SK-N-SH treated with all-trans-retinoic acid at 6 μM for 48 hours (cell line): ENCODE results near the gene NTSR1.

Experiments
- ATAC-seq: fragments of 200-7000 bp; cut with Tn5 transposase; 3 replicates; pipeline ENCODE4 v1.9.1; 2020; ENCODE audit warnings: mild to moderate bottlenecking, moderate library complexity
- ARNTL ChIP-seq: fragments of 450-650 bp; formaldehyde crosslinking; IDR thresholded peaks from 2 replicates; pipeline ENCODE4 v1.5.0; 2020; ENCODE audit warnings: low read depth, mild to moderate bottlenecking, moderate library complexity, borderline replicate concordance
- BACH2 ChIP-seq: fragments of 250-450 bp; sonication (Bioruptor Pico); IDR thresholded peaks from 2 replicates; pipeline ENCODE4 v1.9.0; 2021; ENCODE audit warnings: mild to moderate bottlenecking, borderline replicate concordance
- CREB5 ChIP-seq: fragments of 250-450 bp; sonication (Bioruptor Pico); IDR thresholded peaks from 2 replicates; pipeline ENCODE4 v1.5.1; 2020; ENCODE audit warnings: low read depth, mild to moderate bottlenecking, moderate library complexity
- CSDC2 ChIP-seq: fragments of 250-450 bp; sonication (Bioruptor Pico); IDR thresholded peaks from 2 replicates; pipeline ENCODE4 v1.5.0; 2020; ENCODE audit warnings: mild to moderate bottlenecking, moderate library complexity
- CSRNP3 ChIP-seq: fragments of 250-450 bp; sonication (Bioruptor Pico); IDR thresholded peaks from 2 replicates; pipeline ENCODE4 v1.5.1; 2021; ENCODE audit warnings: mild to moderate bottlenecking, moderate library complexity
- ESRRG ChIP-seq: fragments of 250-450 bp; sonication (Bioruptor Pico); IDR thresholded peaks from 2 replicates; pipeline ENCODE4 v1.6.1; 2021; ENCODE audit warnings: mild to moderate bottlenecking
- GLIS3 ChIP-seq: fragments of 250-450 bp; sonication (Bioruptor Pico); IDR thresholded peaks from 2 replicates; pipeline ENCODE4 v1.5.0; 2020; ENCODE audit warnings: mild to moderate bottlenecking, moderate library complexity
- ISL1 ChIP-seq: fragments of 250-450 bp; sonication (Bioruptor Pico); IDR thresholded peaks from 2 replicates; pipeline ENCODE4 v2.1.2; 2022; ENCODE audit warnings: mild to moderate bottlenecking, moderate library complexity
- OSR1 ChIP-seq: fragments of 250-450 bp; sonication (Bioruptor Pico); IDR thresholded peaks from 2 replicates; pipeline ENCODE4 v1.8.0; 2022; ENCODE audit warnings: moderate library complexity, mild to moderate bottlenecking, inconsistent platforms
- PATZ1 ChIP-seq: fragments of 250-450 bp; sonication (Bioruptor Pico); IDR thresholded peaks from 2 replicates; pipeline ENCODE4 v1.8.0; 2020; ENCODE audit warnings: mild to moderate bottlenecking, moderate library complexity, borderline replicate concordance
- POU6F1 ChIP-seq: fragments of 250-450 bp; sonication (Bioruptor Pico); IDR thresholded peaks from 2 replicates; pipeline ENCODE4 v1.8.0; 2021; ENCODE audit warnings: low read depth, mild to moderate bottlenecking, moderate library complexity, borderline replicate concordance
- PPARA ChIP-seq: fragments of 250-450 bp; sonication (Bioruptor Pico); IDR thresholded peaks from 2 replicates; pipeline ENCODE4 v1.5.0; 2020; ENCODE audit warnings: mild to moderate bottlenecking, borderline replicate concordance
- SNAI2 ChIP-seq: fragments of 250-450 bp; sonication (Bioruptor Pico); IDR thresholded peaks from 2 replicates; pipeline ENCODE4 v1.5.0; 2020; ENCODE audit warnings: mild to moderate bottlenecking, moderate library complexity
- TOX ChIP-seq: fragments of 250-450 bp; sonication (Bioruptor Pico); IDR thresholded peaks from 2 replicates; pipeline ENCODE4 v1.8.0; 2021; ENCODE audit warnings: mild to moderate bottlenecking, moderate library complexity, borderline replicate concordance
- TSHZ2 ChIP-seq: fragments of 250-450 bp; sonication (Bioruptor Pico); IDR thresholded peaks from 2 replicates; pipeline ENCODE4 v1.5.0; 2020; ENCODE audit warnings: mild to moderate bottlenecking, moderate library complexity
- ZC3H10 ChIP-seq: fragments of 250-450 bp; sonication (Bioruptor Pico); IDR thresholded peaks from 2 replicates; pipeline ENCODE4 v1.5.1; 2021; ENCODE audit warnings: mild to moderate bottlenecking, moderate library complexity
- ZFP3 ChIP-seq: fragments of 250-450 bp; sonication (Bioruptor Pico); IDR thresholded peaks from 2 replicates; pipeline ENCODE4 v1.5.0; 2020; ENCODE audit warnings: mild to moderate bottlenecking, moderate library complexity
- ZFP30 ChIP-seq: fragments of 450-650 bp; formaldehyde crosslinking; IDR thresholded peaks from 2 replicates; pipeline ENCODE4 v1.5.0; 2022; ENCODE audit warnings: mild to moderate bottlenecking, moderate library complexity
- ZNF565 ChIP-seq: fragments of 450-650 bp; formaldehyde crosslinking; conservative IDR thresholded peaks from 2 replicates; pipeline ENCODE4 v1.5.0; 2020; ENCODE audit warnings: low read depth, mild to moderate bottlenecking, moderate library complexity
- ZNF70 ChIP-seq: fragments of 450-650 bp; formaldehyde crosslinking; IDR thresholded peaks from 2 replicates; pipeline ENCODE4 v1.5.0; 2020; ENCODE audit warnings: mild to moderate bottlenecking, moderate library complexity
- ZNF8 ChIP-seq: fragments of 450-650 bp; formaldehyde crosslinking; IDR thresholded peaks from 2 replicates; pipeline ENCODE4 v1.5.0; 2020; ENCODE audit warnings: mild to moderate bottlenecking, moderate library complexity

NTSR1 gene

GRCh38 chr20:62736407-62737071, 27.9 kb downstream of the NTSR1 start (continued):
- no peak for TF ChIP-seq POU6F1 (CRISPR knock-in tag)

GRCh38 chr20:62737271-62737811, 28.7 kb downstream of the NTSR1 start:
- no peak for ATAC-seq
- no peak for TF ChIP-seq ISL1 (CRISPR knock-in tag)
- no peak for TF ChIP-seq BACH2 (CRISPR knock-in tag)
- no peak for TF ChIP-seq TOX (CRISPR knock-in tag)
- TF ChIP-seq TSHZ2 (CRISPR knock-in tag): no peak
- no peak for TF ChIP-seq PPARA
- no peak for TF ChIP-seq ZNF8 (CRISPR knock-in tag)
- no peak for TF ChIP-seq ZFP3 (CRISPR knock-in tag)
- TF ChIP-seq ZNF70 (CRISPR knock-in tag): no peak
- TF ChIP-seq GLIS3 (CRISPR knock-in tag): no peak
- no peak for TF ChIP-seq SNAI2 (CRISPR knock-in tag)
- no peak for TF ChIP-seq ZFP30
- no peak for TF ChIP-seq PATZ1
- no peak for TF ChIP-seq CREB5
- TF ChIP-seq CSDC2 (CRISPR knock-in tag): no peak
- no peak for TF ChIP-seq OSR1
- TF ChIP-seq ARNTL: no peak
- TF ChIP-seq ESRRG: no peak

- no peak for ATAC-seq
- TF ChIP-seq OSR1 (no peak), ZC3H10 (CRISPR knock-in tag) (no peak), ZNF70 (CRISPR knock-in tag) (no peak), ISL1 (CRISPR knock-in tag) (no peak), ZFP3 (CRISPR knock-in tag) (no peak), ZNF565 (CRISPR knock-in tag) (no peak), CSRNP3 (CRISPR knock-in tag) (no peak)
Measured at GRCh38 chr20:62738025-62738881, 29.6 kb downstream of the NTSR1 start.
